Activated CD8-positive, alpha-beta T cell treated with anti-CD3 and anti-CD28 coated beads for 36 hours (primary cell): ENCODE data around the gene C22orf39. TPM values are rescaled to one million over a fixed set of nuclear protein-coding genes. Genes with fewer than 3 reads are reported as not detected.

Experiments
- ATAC-seq: fragments of 200-7000 bp; cut with Tn5 transposase; one replicate; pipeline ENCODE4 v1.10.0; 2021; ENCODE audit warnings: mild to moderate bottlenecking, moderate library complexity
- CTCF ChIA-PET: fragments of 350-600 bp; sonication (Branson Sonifier 250); formaldehyde crosslinking; loops from one replicate; lab custom pipeline; 2021; ENCODE audit warnings: antibody characterized with exemption; lab: Charles Lee
- POLR2A ChIA-PET: fragments of 350-600 bp; sonication (Branson Sonifier 250); formaldehyde crosslinking; loops from one replicate; lab custom pipeline; 2021; ENCODE audit warnings: antibody characterized with exemption; lab: Charles Lee
- DNase-seq: peaks from one replicate; pipeline ENCODE4 v3.0.0-alpha.2; 2020
- H3K27ac Mint-ChIP-seq: one replicate; pipeline ENCODE4 v1.8.0; 2021; ENCODE audit warnings: mild to moderate bottlenecking, mixed read lengths
- H3K27me3 Mint-ChIP-seq: one replicate; pipeline ENCODE4 v1.8.0; 2021; ENCODE audit warnings: mixed read lengths
- H3K36me3 Mint-ChIP-seq: one replicate; pipeline ENCODE4 v1.8.0; 2021; ENCODE audit warnings: low read depth, mixed read lengths
- H3K4me1 Mint-ChIP-seq: one replicate; pipeline ENCODE4 v1.8.0; 2021; ENCODE audit warnings: low read depth, mixed read lengths
- H3K4me3 Mint-ChIP-seq: one replicate; pipeline ENCODE4 v1.8.0; 2021; ENCODE audit warnings: mild to moderate bottlenecking, moderate library complexity, mixed read lengths
- H3K9me3 Mint-ChIP-seq: one replicate; pipeline ENCODE4 v1.8.0; 2021; ENCODE audit warnings: mixed read lengths
- CTCF ChIP-seq: fragments of 200-600 bp; IDR thresholded peaks from one replicate; pipeline ENCODE4 v1.8.0; 2022; ENCODE audit warnings: antibody characterized with exemption, mild to moderate bottlenecking
- intact Hi-C: fragments of 100-400 bp; cut with micrococcal nuclease; formaldehyde crosslinking; loops from one replicate; pipeline ENCODE4 v1.10.0; 2022
- total RNA-seq, 2 experiments: library from RNA; stranded (reverse); gene quantifications; one replicate each; pipeline ENCODE4 v1.2.3, GENCODE V29; 2021

The C22orf39 gene
- total RNA-seq, 2 experiments from 2014 or later: 26.9 to 29.8 TPM

- intact Hi-C loops: no loop called here
- no peak for TF ChIP-seq CTCF
- Mint-ChIP-seq H3K9me3 (no peaks in the 10 kb centered on the region), H3K4me3 (no peak overlapping the region), H3K36me3 (peaks cover 57% of the 10 kb centered on the region), H3K27ac (peak overlapping the region; percentile 54), H3K4me1 (peaks cover 9% of the 10 kb centered on the region), H3K27me3 (no peaks in the 10 kb centered on the region)
- POLR2A ChIA-PET: interaction anchor here (0.8 kb wide), 1 partner anchor 14 kb away, joined by 3 read pairs; no protein-coding TSS in a partner anchor
- ATAC-seq: no peak
- CTCF ChIA-PET: interaction anchor here (1.2 kb wide), 1 partner anchor 176 kb away, joined by 3 read pairs; no protein-coding TSS in a partner anchor
- no peak for DNase-seq
These were observed 6.2 kb upstream of the C22orf39 start for GRCh38 chr22:19453718-19454117.

- no peak for TF ChIP-seq CTCF
- peaks cover 19% of the 10 kb centered on the region for H3K4me1 Mint-ChIP-seq
- peak overlapping the region; percentile 16 for H3K27ac Mint-ChIP-seq
- no peaks in the 10 kb centered on the region for H3K9me3 Mint-ChIP-seq
- H3K36me3 Mint-ChIP-seq: peaks cover 57% of the 10 kb centered on the region
- POLR2A ChIA-PET: interaction anchor here (1.2 to 8.9 kb wide), 3 partner anchors 13 to 20 kb away, joined by 3 to 109 read pairs (median 4); partner anchors contain the start of genes HIRA and MRPL40
- CTCF ChIA-PET: interaction anchor here (1.3 to 1.5 kb wide), 2 partner anchors 11 to 307 kb away, joined by 4 read pairs; partner anchors contain the start of gene ESS2
- H3K27me3 Mint-ChIP-seq: no peaks in the 10 kb centered on the region
- intact Hi-C loops: no loop called here
- DNase-seq (no peak), ATAC-seq (no peak)
- H3K4me3 Mint-ChIP-seq: no peak overlapping the region
These were observed 4.1 kb upstream of the C22orf39 start for GRCh38 chr22:19451570-19451969.

- Mint-ChIP-seq H3K4me1 (peaks cover 24% of the 10 kb centered on the region), H3K36me3 (peaks cover 52% of the 10 kb centered on the region), H3K9me3 (no peaks in the 10 kb centered on the region), H3K27me3 (no peaks in the 10 kb centered on the region), H3K27ac (peak overlapping the region; percentile 53), H3K4me3 (no peak overlapping the region)
- ChIA-PET POLR2A (interaction anchor here (1.3 to 8.9 kb wide), 2 partner anchors 14 to 17 kb away, joined by 4 to 109 read pairs; partner anchors contain the start of genes HIRA and MRPL40), CTCF (interaction anchor here (1.3 to 1.5 kb wide), 2 partner anchors 12 to 306 kb away, joined by 4 read pairs; partner anchors contain the start of gene ESS2)
- DNase-seq (no peak), ATAC-seq (no peak)
- TF ChIP-seq CTCF: no peak
- intact Hi-C loops: no loop called here
These were observed 3.1 kb upstream of the C22orf39 start for GRCh38 chr22:19450363-19451175.

GRCh38 chr22:19449422-19449767 lies 1.9 kb upstream of the C22orf39 start:
- Mint-ChIP-seq H3K4me1 (peaks cover 34% of the 10 kb centered on the region), H3K27ac (peak overlapping the region; percentile 77), H3K27me3 (no peaks in the 10 kb centered on the region), H3K9me3 (no peaks in the 10 kb centered on the region), H3K36me3 (peaks cover 44% of the 10 kb centered on the region), H3K4me3 (no peak overlapping the region)
- intact Hi-C loops: no loop called here
- ATAC-seq (no peak), DNase-seq (no peak)
- POLR2A ChIA-PET: interaction anchor here (8.9 kb wide), 1 partner anchor 16 kb away, joined by 109 read pairs; the partner anchor contains the start of genes HIRA and MRPL40
- TF ChIP-seq CTCF: no peak
- CTCF ChIA-PET: no interaction called here
